HG03432 (cell line): ENCODE results near the gene FBXL7.

ENCODE experiments used
- ATAC-seq: cut with Tn5 transposase; IDR thresholded peaks from one replicate; pipeline ENCODE4 v1.9.1; 2021; ENCODE audit warnings: mild to moderate bottlenecking, moderate library complexity; ENCODE audit not compliant: unreplicated experiment

FBXL7 gene

DNA sequence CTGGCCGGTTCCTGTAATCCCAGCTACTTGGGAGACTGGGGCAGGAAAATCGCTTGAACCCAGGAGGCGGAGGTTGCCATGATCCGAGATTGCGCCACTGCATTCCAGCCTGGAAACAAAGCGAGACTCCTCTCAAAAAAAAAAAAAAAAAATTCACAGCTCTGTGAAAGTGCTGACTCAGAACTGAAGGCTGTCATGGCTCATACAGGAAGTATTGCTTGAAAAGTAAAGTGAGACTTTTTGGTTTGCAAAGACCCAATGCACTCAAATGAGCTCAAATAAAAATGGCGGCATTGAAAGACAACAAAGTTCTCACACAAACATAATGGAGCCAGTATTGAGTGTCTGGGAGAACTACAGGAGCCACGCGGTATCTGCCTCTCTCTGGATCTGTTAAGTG lies 202.1 kb downstream of the FBXL7 start:
- no peak for ATAC-seq

DNA sequence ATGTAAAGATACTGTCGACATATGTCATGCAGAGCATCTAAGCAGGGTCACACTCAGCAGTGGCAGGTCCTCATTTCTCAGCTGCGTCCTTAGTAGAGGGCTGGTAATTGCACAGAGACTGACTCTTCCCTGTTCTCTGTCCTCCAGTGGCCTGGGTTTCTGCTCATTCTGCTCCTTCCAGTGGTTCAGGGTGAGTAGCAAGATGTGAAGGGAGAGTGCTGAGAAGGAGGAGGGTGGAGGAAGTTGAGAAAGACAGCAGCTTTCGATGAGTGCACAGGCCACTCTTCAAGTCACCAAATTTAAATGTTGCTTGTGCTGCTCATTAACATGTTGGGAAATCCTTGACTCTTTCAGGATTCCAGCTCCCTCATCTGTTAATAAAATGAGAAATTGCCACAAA lies 203.9 kb downstream of the FBXL7 start:
- no peak for ATAC-seq

DNA sequence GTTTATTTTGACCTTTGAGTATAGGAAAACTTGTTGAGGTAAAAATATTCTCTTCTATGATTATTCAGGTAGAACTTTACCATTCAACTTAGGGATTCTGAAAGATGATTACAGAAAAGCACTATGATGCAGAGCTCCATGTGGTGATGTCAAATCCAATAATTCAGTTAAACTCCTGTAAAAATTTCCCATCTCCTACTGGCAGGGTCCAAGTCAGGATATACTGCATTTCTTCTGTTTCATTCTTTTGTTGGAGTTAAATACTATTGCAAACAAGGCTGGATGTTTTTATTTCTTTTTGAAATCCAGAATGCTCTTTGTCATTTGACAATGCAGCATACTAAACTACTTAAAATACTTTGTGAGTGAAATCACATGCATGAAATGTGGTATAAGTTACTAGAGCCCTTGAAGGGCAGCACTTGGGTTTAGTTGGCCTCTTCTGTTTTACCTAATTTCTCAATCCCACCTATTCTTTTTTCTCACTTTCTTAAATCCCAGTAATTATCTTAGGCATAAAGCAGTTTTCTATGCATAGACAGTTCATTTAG lies 204.5 kb downstream of the FBXL7 start:
- ATAC-seq: no peak

DNA sequence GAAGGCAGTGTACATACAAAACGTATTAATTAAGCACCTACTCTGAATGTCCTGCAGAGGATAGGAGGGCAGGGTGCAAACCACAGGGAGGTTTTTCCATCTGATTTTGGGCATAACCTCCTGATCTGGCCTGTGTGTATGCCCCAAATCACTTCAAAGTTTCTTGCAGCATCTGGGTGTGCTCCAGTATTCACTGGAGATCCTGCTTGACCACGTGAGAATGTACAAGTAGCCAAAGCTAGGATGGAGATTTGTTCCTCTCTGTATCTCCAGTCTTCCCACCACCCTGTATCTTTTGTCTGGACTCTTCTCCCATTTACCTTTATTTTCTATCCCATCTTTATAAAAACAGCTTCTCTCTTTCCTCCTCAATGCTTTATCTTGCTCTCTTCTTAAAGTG lies 207.7 kb downstream of the FBXL7 start:
- no peak for ATAC-seq

DNA sequence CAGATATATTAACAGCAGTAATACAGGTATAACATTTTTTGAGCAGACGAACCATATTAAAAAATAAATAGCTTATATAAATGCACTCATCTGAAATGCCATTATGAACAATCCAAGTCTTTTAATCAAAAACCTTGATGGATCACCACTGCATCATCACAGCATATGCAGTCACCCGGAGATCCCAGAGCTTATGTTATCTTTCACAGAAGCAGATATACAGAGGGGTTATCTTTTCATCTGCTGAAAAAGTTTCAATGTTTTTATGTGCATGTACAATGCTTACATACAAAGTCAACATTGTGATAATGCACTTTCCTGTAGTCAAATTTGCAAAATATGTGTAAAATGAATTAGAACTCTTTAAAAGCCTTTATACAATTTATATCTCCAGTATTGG lies 211.9 kb downstream of the FBXL7 start:
- ATAC-seq: no peak

DNA sequence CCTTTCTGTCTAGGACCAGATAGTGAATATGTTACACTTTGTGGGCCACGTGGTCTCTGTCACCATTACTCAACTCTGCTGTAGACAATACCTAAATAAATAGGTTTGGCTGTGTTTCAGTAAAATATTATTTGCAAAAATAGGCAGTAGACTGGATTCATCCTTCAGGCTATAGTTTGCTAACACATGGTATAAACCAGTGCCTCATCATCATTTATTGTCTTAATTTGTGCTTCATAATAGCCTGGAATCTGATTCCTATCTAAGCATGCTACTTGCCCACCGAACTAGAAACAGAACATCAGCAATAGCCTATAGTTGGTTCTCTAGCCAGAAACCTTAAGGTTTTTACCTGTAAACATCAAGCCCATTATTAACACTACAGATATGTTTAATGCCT lies 215.6 kb downstream of the FBXL7 start:
- ATAC-seq: no peak

DNA sequence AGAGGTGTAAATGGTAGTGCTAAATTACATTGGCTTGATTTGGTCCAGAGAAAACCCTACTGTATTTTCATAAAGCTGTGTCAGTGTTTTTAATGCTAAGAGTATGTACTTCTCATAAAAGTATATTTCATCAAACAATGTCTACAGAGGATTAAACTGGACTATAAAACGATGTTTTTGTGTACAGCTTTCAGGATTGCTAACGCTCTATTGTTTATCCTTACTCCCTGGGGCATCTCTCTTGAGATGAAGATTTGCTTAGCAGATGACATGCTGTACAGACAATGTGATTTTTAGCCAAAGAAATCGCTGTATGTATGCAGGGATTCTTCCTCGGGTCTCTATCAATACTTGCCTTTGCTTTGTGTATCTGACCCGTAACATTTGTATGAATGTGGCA lies 216.0 kb downstream of the FBXL7 start:
- no peak for ATAC-seq

DNA sequence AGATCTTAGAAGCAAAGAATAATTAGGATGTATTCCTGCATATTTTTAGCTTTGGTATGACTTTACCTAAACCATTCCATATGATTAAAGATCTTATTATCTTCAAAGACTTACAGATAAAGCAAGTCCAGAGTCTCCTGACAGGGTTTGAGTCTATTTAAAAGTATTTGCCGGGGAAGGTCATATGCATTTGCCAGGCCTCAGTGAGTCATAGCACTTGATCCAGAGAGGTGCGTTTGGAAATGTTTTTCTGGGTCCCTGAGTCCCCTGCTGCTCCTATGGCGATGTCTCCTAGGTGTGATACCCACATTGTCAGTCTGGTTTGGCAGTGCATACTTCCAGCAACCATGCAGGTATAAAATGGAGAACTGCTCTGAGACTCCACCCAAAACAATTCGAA lies 217.0 kb downstream of the FBXL7 start:
- ATAC-seq: no peak

DNA sequence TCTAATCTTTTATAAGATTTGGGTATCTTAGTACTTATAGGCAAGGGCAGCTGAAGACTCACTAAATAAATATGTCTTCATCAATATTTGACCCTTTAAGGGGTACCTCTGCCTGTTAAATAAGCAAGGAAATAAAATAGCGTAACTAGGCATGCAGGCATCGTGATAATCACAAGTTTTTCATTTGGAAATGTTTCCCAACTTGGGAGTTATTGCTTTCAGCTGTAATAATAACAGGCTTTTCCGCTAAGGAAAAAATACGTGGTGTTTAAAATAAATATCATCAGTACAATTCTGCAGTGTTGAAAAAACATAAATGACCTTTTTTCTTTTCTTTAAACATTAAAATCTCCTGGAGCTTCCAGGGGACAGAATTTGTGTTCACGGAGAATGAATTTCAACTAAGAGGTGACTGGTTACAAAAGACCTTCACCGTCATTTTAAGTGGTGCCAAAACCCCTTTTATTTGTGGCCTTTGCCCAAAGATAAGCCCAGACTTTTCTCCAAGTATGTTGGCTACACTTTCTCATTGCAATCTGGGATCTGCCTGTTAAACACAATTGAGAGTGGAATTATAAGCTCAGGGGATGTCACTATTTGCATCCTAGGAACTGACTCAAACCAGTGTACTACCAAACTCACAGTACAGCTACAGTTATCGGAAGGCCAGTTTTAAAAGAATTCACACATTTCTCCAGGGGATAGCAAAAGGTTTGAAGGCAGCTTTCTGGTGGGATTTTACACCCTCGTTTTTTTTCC lies 218.6 kb downstream of the FBXL7 start:
- no peak for ATAC-seq

DNA sequence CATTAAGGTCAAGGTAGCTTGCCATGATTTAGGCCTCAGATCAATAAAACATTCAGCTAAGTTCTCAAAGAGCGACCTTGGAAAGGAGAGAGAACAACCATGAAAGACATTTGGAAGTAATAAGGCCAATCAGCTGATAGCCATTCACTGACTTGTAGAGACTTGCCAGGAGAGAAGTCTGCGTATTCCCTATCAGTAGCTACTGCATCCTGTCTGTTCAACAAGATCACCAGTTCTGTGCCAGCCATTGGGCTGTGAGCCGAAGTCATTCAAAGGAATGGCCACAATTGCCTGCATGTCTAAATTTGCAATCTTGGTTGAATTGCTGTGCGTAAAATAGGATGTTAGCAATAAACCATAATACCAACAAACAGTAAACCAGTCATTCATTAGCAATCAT lies 219.8 kb downstream of the FBXL7 start:
- no peak for ATAC-seq

DNA sequence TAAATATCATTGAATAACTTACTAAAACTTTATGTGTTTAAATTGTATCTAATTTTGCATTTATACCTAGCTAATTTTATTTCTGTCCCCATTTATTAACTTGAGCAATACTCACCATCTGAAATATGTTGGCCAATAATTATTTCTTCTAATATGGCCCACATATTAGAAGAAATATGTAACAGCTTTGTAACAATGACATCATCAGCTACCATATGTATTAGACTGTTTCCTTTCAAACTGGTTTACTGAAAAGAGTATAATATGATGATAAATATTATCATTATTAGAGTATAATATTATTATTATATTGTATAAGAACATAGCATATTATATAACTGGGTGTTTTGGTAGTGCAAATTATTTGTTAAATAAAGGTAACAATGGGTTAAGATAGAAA lies 220.5 kb downstream of the FBXL7 start:
- ATAC-seq: no peak

DNA sequence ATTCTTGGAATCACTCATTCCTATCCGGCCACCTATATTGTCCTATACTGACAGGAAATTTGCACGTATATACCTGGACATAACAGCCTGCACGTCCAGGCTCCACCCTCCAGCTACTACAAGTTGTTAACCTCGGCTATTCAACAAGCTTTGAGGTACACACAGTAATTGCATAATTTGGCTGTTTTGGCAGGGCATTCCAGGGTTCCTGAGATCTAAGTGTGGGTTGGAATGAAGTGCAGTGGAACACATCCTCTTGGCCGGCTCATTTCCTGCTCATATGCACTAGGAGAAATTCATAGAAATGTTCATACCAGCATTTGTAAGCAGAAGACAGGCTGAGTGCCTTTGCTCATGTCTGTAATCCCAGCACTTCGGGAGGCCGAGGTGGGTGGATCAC lies 222.3 kb downstream of the FBXL7 start:
- no peak for ATAC-seq

DNA sequence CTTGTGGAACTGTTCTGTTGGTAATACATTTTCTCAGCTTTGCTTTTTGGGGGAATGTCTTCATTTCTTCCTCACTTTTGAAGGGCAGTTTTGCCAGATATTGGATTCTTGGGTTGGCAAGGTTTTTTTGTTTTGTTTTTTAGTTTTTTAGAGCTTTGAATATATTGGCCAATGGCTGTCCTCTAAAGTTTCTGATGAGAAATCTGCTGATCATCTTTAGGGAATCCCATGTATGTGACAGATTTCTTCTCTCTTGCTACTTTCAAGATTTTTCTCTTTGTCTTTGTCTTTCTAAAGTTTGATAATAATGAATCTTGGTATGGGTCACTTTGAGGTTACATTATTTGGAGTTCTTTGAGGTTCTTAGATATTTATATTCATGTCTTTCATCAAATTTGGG lies 227.4 kb downstream of the FBXL7 start:
- ATAC-seq: no peak

DNA sequence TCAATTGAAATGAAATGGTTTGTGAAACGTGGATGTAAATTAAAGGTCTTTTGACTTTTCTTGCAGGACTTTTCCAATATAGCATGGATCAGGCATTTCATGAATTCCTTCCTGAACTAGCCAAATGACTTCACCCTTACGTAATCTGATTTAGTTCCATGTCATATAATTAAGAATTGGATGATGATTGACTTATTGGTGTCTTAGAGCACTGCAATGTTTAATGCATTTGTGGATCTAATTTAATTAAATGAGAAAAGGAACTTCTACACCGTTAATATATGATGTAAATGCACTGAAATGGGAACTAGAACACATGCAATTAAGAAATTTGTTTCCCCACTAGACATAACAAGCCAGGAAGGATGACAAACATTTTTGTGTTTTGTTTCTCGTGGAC lies 228.8 kb downstream of the FBXL7 start:
- no peak for ATAC-seq

DNA sequence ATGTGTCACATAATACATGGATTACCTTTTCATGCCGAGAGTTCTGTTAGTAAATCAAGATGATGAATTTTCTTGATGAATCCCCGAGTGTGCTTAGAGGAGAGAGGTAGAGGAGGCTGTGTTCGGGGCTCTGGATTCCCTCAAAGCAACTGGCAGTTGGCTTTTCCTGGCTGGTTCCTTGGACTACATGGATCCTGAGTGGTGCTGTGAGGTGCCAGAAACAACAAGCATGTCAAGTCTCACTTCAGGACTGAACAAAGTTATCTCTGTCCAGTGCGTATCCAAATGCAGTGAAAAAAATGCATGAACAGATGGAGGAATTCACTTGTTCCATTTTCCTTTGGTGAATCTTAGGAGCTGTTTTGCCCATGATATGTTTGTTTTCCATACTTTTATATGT lies 231.7 kb downstream of the FBXL7 start:
- ATAC-seq: no peak

DNA sequence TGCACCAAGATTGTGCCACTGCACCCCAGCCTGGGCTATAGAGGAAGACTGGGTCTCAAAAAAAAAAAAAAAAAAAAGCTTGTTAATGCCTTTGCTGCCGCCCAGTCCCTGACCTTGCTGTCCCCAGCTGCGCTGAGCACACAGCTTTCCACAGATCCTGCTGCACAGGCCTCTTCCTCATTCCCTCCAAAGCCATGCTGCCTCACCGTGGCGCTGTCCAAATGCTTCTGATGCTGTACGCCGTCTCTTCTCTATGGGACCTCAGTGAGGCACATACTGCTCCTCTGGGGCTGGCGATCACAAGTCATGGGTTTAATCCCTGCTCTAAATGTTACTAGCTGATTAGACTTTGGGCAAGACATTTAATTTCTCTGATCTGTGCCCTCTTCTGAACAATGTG lies 234.1 kb downstream of the FBXL7 start:
- ATAC-seq: no peak

DNA sequence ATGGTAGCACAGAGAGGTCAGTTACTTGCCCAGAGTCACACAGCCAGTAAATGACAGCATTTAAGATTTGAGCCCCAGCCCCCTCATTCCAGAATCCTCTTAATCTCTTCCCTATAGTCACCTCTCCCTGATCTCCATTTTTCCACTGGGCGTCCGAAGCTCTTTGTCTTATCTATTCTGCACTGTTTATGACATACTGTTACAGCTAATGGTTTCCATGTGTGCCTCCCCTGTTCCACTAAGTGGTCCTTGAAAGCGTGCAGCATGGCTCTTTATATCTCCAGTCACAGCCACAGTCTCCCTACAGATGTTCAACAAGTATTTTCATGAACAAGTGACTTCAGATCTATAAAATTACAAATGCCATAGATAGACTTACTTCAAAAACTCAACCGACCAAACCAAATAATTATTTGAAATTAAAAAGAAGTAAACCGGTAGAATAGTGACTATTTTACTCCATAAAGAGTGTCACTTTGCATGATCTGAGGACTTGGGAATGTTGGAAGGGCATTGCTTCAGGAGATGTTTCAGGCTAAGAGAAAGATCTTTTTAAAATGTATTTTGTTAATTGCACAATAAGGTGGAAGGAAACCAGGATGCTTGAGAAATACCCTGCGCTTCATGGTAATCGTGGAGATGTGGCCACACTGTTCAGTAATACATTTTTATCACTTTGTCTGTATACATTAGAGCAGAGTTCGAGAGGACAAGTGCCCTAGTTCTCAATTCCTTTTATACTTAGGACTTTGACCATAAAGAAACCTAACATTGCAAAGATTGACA lies 237.2 kb downstream of the FBXL7 start:
- no peak for ATAC-seq

DNA sequence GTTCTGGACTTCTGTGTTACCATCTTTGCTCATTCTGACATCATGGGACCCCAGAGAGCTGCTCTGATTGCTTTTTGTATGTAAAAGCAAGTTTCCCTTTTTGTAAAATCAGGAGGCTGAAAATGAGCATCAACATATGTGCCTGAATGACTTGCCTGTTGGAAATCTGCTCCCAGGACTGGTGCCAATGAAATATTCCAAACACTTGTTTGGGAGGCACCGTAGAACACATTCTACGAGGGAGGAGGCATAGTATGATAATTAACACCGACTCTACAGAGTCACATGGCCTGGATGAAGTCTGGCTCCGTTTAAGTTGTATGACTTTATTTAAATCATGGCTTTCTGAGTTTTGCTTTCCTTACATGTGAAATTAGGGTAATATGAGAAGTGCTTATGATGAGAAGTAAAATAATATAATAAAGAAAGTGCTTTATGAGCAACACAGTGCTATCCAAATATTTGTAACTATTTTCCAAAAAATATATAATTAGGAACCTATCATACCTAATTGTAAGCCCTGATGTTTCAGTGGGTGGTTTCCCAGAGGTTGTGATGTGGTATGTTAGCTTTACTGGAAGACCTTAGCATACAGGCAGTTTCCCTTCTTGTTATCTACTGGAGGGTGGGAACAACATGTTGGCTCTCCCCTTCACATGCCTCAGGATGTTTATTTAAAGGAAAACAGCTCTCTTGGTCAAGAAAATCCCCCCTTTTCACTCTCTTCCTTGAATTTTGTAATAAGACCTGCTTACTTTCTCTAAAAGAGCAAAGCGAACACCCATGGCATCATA lies 238.1 kb downstream of the FBXL7 start:
- no peak for ATAC-seq

DNA sequence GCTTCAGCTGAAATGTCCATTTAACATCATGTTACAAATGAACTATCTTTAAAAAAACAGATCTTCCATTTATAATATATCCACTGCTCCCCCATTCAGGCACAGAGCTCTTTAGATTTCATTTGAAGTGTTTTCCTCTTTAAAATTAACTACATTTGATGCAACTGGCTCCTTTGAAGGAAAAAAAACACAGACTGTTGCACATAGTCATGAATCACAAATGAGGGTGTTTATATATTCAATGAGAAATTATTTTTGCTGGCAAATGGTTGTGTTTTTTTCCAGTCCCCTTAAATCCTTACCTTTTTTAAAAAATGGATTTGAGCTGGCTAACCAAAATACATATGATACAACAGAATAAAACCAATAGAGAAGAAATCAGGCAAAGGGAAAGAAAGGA lies 240.4 kb downstream of the FBXL7 start:
- ATAC-seq: no peak

DNA sequence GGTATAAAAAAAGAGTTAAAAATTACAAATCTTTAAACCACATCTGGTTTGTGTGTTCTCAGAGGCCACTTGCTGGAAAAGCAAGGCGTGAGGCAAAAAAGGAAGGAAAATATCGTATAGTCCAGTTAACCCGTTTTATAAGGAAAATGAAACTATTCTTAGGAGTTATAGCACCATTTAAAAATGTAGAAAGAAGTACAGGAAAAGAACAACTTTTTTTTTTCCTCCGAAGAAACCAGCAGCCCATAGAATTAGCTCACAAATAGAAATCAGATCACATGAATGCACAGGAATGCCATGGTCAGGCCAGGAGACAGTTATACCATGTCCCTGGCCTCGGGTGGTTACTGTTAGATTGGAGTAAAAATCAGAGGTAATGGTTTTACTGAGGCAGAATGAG lies 241.6 kb downstream of the FBXL7 start:
- no peak for ATAC-seq

DNA sequence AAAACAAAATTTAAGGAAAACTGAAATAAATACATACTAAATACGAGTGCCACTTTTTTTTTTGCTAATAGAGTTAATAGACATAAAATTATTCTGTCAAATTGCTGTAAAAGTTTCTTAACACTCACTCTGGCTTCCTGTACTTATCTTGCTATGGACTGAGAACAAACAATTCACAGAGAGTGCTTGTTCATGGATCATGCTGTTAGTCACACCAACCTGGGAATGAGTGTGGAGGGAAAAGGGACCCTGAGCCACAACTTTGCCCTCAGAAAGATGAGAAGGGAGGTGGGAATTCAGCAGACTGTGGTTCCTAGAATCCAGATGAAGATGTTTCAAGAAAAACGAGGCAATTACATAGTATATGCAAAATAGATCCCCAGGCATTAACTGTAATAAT lies 246.9 kb downstream of the FBXL7 start:
- no peak for ATAC-seq

DNA sequence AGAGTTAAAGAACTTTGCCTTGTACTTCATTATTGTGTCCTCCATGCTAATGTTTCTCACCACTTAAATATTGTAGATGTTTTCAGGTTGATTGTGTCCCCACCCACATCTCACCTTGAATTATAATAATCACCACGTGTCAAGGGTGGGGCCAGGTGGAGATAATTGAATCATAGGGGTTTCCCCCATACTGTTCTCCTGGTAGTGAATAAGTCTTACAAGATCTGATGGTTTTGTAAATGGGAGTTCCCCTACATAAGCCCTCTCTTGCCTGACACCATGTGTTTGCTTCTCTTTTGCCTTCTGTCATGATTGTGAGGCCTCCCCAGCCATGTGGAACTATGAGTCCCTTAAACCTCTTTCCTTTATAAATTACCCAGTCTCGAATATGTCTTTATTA lies 248.3 kb downstream of the FBXL7 start:
- ATAC-seq: no peak
